Breast epithelium (tissue), 4 donors: ENCODE measurements around the gene NADSYN1. TPM values are rescaled to one million over a fixed set of nuclear protein-coding genes. Genes with fewer than 3 reads are reported as not detected.
A peak's percentile ranks its signal among the peaks of the same experiment; 100 is the strongest.
"Not testable (repeated sequence)": the region's sequence is repeated elsewhere in the genome, so short reads cannot be mapped to it uniquely, and the experiment has no call there.

Experiments used
- DNase-seq, 2 donors: peaks; one replicate each; pipeline ENCODE4 v3.0.0-alpha.2; 2019; ENCODE audit warnings: low spot score in 2 of 2
- H3K27ac ChIP-seq, 2 donors: fragments of 200-600 bp; sonication (generic) in 1 of 2; one replicate each; pipeline ENCODE4 v1.5.1; 2016 to 2019; ENCODE audit warnings: mild to moderate bottlenecking in 1 of 2
- H3K27me3 ChIP-seq, 2 donors: fragments of 200-600 bp; sonication (generic) in 1 of 2; one replicate each; pipeline versions ENCODE4 v1.5.1 to v1.6.0; 2017 to 2019; ENCODE audit warnings: control low read depth in 1 of 2, mild to moderate bottlenecking in 1 of 2
- H3K36me3 ChIP-seq: fragments of 200-600 bp; one replicate; pipeline ENCODE4 v1.5.1; 2019
- H3K4me1 ChIP-seq, 2 donors: fragments of 200-600 bp; sonication (generic); one replicate each; pipeline ENCODE4 v1.5.1; 2016 to 2019; ENCODE audit warnings: control low read depth in 1 of 2
- H3K4me3 ChIP-seq, 3 donors: fragments of 200-600 bp; sonication (generic); 1 replicate in 2 of 3; 2 replicates in 1 of 3; pipeline ENCODE4 v1.5.1; 2016 to 2019; ENCODE audit warnings: mild to moderate bottlenecking in 3 of 3, moderate library complexity in 2 of 3
- H3K9me3 ChIP-seq, 2 donors: fragments of 200-600 bp; sonication (generic) in 1 of 2; one replicate each; pipeline ENCODE4 v1.5.1; 2016 to 2019; ENCODE audit warnings: control low read depth in 1 of 2
- POLR2A ChIP-seq: fragments of 450-650 bp; IDR thresholded peaks from one replicate; pipeline ENCODE4 v1.6.1; 2016; ENCODE audit warnings: antibody characterized with exemption, mild to moderate bottlenecking, moderate library complexity
- POLR2AphosphoS5 ChIP-seq, 3 donors: sonication (generic); formaldehyde crosslinking; IDR thresholded peaks; one replicate each; pipeline ENCODE4 v1.6.1; 2017; ENCODE audit warnings: antibody characterized with exemption in 3 of 3
- intact Hi-C: fragments of 100-400 bp; cut with DNase I; formaldehyde crosslinking; loops from one replicate; pipeline ENCODE4 v1.15.1; 2023; ENCODE audit warnings: low total_unique reads
- total RNA-seq, 3 donors: library from RNA; depleted of rRNA; stranded (reverse); fragments of >200 nt; gene quantifications; one replicate each; pipeline ENCODE4 v1.1.0, GENCODE V29; 2016
- TF ChIP-seq, protein P1 (sequence below), 3 donors: fragments of 450-650 bp; IDR thresholded peaks; one replicate each; pipeline ENCODE4 v1.5.1; 2016 to 2017; ENCODE audit warnings: antibody characterized with exemption in 3 of 3, mild to moderate bottlenecking in 3 of 3, moderate library complexity in 3 of 3

The NADSYN1 gene
- total RNA-seq, 3 donors from 2014 or later, result 58.6 to 83.6 (median 70.5) TPM

GRCh38 chr11:71525188-71525937, 72.4 kb downstream of the NADSYN1 start:
- no peak overlapping the region for H3K4me3 ChIP-seq
- TF ChIP-seq, protein P1, sequence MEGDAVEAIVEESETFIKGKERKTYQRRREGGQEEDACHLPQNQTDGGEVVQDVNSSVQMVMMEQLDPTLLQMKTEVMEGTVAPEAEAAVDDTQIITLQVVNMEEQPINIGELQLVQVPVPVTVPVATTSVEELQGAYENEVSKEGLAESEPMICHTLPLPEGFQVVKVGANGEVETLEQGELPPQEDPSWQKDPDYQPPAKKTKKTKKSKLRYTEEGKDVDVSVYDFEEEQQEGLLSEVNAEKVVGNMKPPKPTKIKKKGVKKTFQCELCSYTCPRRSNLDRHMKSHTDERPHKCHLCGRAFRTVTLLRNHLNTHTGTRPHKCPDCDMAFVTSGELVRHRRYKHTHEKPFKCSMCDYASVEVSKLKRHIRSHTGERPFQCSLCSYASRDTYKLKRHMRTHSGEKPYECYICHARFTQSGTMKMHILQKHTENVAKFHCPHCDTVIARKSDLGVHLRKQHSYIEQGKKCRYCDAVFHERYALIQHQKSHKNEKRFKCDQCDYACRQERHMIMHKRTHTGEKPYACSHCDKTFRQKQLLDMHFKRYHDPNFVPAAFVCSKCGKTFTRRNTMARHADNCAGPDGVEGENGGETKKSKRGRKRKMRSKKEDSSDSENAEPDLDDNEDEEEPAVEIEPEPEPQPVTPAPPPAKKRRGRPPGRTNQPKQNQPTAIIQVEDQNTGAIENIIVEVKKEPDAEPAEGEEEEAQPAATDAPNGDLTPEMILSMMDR (IDR thresholded peaks at IDR 0.05), result no peak
- no peak for TF ChIP-seq POLR2A
- no peak for TF ChIP-seq POLR2AphosphoS5 (IDR thresholded peaks at IDR 0.05)
- intact Hi-C loops, result no loop called here
- H3K27ac ChIP-seq, result no peak overlapping the region
- peak in 1 of 2 donors; percentile 22 for DNase-seq
- no peaks in the 10 kb centered on the region for H3K4me1 ChIP-seq
- peaks cover 7 to 13% of the 10 kb centered on the region in 2 donors for H3K9me3 ChIP-seq
- no peaks in the 10 kb centered on the region for H3K36me3 ChIP-seq
- H3K27me3 ChIP-seq, result no peaks in the 10 kb centered on the region

- no peak for TF ChIP-seq POLR2A
- TF ChIP-seq POLR2AphosphoS5 (IDR thresholded peaks at IDR 0.05), result no peak
- TF ChIP-seq, protein P1 (IDR thresholded peaks at IDR 0.05), result no peak
- no peak overlapping the region for H3K4me3 ChIP-seq
- peak in 1 of 2 donors; percentile 10 for DNase-seq
- no peak overlapping the region for H3K27ac ChIP-seq
- peaks cover 7 to 13% of the 10 kb centered on the region in 2 donors for H3K9me3 ChIP-seq
- no peaks in the 10 kb centered on the region for H3K4me1 ChIP-seq
- intact Hi-C loops, result no loop called here
- H3K27me3 ChIP-seq, result no peaks in the 10 kb centered on the region
- H3K36me3 ChIP-seq, result no peaks in the 10 kb centered on the region
Observed at GRCh38 chr11:71525938-71526495, 73.0 kb downstream of the NADSYN1 start.

DNA sequence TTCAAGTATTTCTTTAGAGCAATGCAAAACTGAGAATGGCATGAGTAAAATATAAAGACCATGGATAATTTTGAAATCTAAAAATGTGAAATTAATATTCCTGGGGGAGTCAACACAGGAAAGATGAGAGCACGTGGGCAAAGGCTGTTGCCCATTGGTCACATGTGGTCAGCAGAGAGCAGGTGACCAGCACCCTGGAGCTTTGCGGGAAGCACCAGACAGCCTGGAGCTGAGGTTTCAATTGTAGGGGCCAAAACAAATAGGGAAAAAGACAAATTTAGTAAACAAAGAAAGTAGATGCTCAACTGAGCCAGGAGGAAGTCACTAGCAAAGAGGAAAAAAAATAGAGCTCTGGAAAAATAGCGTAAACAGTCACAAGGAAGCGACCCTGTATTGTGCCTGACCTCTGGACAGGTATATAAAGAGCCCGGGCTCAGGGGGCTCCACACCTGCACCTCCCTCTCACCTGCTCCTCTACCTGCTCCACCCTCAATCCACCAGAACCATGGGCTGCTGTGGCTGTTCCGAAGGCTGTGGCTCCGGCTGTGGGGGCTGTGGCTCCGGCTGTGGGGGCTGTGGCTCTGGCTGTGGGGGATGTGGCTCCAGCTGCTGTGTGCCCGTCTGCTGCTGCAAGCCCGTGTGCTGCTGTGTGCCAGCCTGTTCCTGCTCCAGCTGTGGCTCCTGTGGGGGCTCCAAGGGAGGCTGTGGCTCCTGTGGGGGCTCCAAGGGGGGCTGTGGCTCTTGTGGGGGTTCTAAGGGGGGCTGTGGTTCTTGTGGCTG, 74.0 kb downstream of the NADSYN1 start, which contains the start of gene KRTAP5-7:
Gene KRTAP5-7, plus strand, starts transcription at position 472 of the 780 bp plus-strand sequence. Its CDS starts 34 bp downstream, at position 506.
- peak in 1 of 2 donors; percentile 3 for DNase-seq
- H3K4me1 ChIP-seq, H3K27me3 ChIP-seq, H3K27ac ChIP-seq, H3K36me3 ChIP-seq, intact Hi-C loops, H3K4me3 ChIP-seq: not testable (repeated sequence)
- H3K9me3 ChIP-seq, result peaks cover 7 to 13% of the 10 kb centered on the region in 2 donors

DNA sequence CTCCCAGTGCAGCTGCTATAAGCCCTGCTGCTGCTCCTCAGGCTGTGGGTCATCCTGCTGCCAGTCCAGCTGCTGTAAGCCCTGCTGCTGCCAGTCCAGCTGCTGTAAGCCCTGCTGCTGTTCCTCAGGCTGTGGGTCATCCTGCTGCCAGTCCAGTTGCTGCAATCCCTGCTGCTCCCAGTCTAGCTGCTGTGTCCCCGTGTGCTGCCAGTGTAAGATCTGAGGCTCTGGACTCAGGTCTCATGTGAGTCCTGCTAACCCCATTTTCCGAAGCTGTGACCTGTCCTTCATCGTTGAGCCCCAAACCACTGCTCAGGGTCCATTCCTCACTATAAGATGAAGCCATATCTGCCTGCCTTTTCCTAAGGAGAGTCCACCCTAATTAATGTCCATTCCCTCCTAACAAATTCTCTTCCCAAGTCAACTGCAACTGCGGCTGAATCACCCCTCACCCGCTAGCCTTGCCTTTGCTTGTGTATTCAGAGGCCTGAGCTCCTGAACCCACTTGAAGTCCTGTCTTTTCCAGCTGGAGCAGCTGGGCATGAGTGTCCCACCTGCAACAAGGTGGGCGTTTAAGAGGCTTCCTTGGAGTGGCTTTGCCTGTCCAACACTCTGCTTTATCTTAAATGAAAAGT, 74.7 kb downstream of the NADSYN1 start:
- no peak for DNase-seq
- no peaks in the 10 kb centered on the region for H3K36me3 ChIP-seq
- no peak overlapping the region for H3K27ac ChIP-seq
- H3K4me1 ChIP-seq, result no peaks in the 10 kb centered on the region
- H3K27me3 ChIP-seq, result no peaks in the 10 kb centered on the region
- no peak overlapping the region for H3K4me3 ChIP-seq
- intact Hi-C loops, result no loop called here
- H3K9me3 ChIP-seq, result peaks cover 7 to 13% of the 10 kb centered on the region in 2 donors
- TF ChIP-seq, protein P1 (IDR thresholded peaks at IDR 0.05), result no peak
- no peak for TF ChIP-seq POLR2A
- TF ChIP-seq POLR2AphosphoS5 (IDR thresholded peaks at IDR 0.05), result no peak

DNA sequence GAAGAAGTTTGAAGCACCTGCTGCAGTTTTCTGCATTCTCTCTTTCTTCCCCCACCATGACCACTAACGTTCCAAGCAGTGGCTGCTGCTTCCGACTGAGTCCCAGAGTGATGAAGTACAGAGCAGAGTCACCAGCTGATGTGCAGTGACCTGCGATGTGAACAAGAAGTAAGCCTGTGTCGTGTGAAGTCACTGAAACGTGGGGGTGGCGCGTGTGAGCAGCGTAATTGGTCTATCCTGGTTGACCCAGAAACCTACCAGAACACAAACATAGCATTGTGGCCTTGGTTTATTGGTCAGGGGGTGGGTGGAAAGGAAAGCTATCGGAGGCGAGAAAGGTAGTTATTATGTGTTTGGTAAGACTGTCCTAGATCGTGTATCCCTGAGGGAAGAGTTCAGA, 77.6 kb downstream of the NADSYN1 start:
- no peaks in the 10 kb centered on the region for H3K27me3 ChIP-seq
- intact Hi-C loops, result no loop called here
- H3K27ac ChIP-seq, result no peak overlapping the region
- H3K4me3 ChIP-seq, result no peak overlapping the region
- no peak for DNase-seq
- H3K4me1 ChIP-seq, result no peaks in the 10 kb centered on the region
- TF ChIP-seq, protein P1 (IDR thresholded peaks at IDR 0.05), result no peak
- no peak for TF ChIP-seq POLR2AphosphoS5 (IDR thresholded peaks at IDR 0.05)
- TF ChIP-seq POLR2A, result no peak
- H3K9me3 ChIP-seq, result peaks cover 3% of the 10 kb centered on the region in 2 donors
- H3K36me3 ChIP-seq, result no peaks in the 10 kb centered on the region
